H9 (cell line): Measurements from ENCODE around the gene RIMBP2. TPM values are rescaled to one million over a fixed set of nuclear protein-coding genes. Genes with fewer than 3 reads are reported as not detected.
A peak's percentile ranks its signal among the peaks of the same experiment; 100 is the strongest.

ENCODE experiments used
- DNase-seq: peaks from one replicate; pipeline ENCODE4 v3.0.0-alpha.2; 2017
- H2AFZ ChIP-seq: one replicate; pipeline ENCODE4 v1.6.1; 2013; ENCODE audit warnings: mild to moderate bottlenecking, low read length, control low read depth, moderate library complexity
- H2AK5ac ChIP-seq: 2 replicates; pipeline ENCODE4 v1.6.1; 2013; ENCODE audit warnings: low read length, control low read depth, mixed read lengths; ENCODE audit not compliant: insufficient read length
- H2BK120ac ChIP-seq: one replicate; pipeline ENCODE4 v1.6.1; 2013; ENCODE audit warnings: low read depth, mild to moderate bottlenecking, low read length, control low read depth, inconsistent platforms; ENCODE audit not compliant: poor library complexity, severe bottlenecking
- H2BK12ac ChIP-seq: 2 replicates; pipeline ENCODE4 v1.6.1; 2013; ENCODE audit warnings: low read length, control low read depth, mixed read lengths, low read depth; ENCODE audit not compliant: insufficient read length
- H2BK15ac ChIP-seq: 2 replicates; pipeline ENCODE4 v1.6.1; 2013; ENCODE audit warnings: low read depth, low read length, control low read depth
- H2BK20ac ChIP-seq: one replicate; pipeline ENCODE4 v1.6.1; 2013; ENCODE audit warnings: low read depth, mild to moderate bottlenecking, low read length, control low read depth, inconsistent platforms; ENCODE audit not compliant: poor library complexity, severe bottlenecking
- H2BK5ac ChIP-seq: 2 replicates; pipeline ENCODE4 v1.6.1; 2013; ENCODE audit warnings: low read length, control low read depth, mixed read lengths; ENCODE audit not compliant: insufficient read length
- H3K14ac ChIP-seq: 2 replicates; pipeline ENCODE4 v1.6.1; 2013; ENCODE audit warnings: low read length, control low read depth; ENCODE audit not compliant: insufficient read depth
- H3K18ac ChIP-seq: 2 replicates; pipeline ENCODE4 v1.6.1; 2013; ENCODE audit warnings: low read depth, mild to moderate bottlenecking, mixed read lengths, low read length, control low read depth; ENCODE audit not compliant: insufficient read length
- H3K23ac ChIP-seq: 2 replicates; pipeline ENCODE4 v1.6.1; 2013; ENCODE audit warnings: low read length, control low read depth, mixed read lengths, low read depth; ENCODE audit not compliant: insufficient read length
- H3K23me2 ChIP-seq: 2 replicates; pipeline ENCODE4 v1.6.1; 2013; ENCODE audit warnings: low read depth, mild to moderate bottlenecking, mixed read lengths, low read length, control low read depth; ENCODE audit not compliant: insufficient read length, poor library complexity, severe bottlenecking
- H3K27ac ChIP-seq: 2 replicates; pipeline ENCODE4 v1.5.1; 2013; ENCODE audit warnings: low read length, control low read depth, mixed read lengths, low read depth; ENCODE audit not compliant: insufficient read length
- H3K27me3 ChIP-seq: 2 replicates; pipeline ENCODE4 v1.6.1; 2013; ENCODE audit warnings: low read length, control low read depth, inconsistent platforms; ENCODE audit not compliant: insufficient read depth
- H3K4ac ChIP-seq: 2 replicates; pipeline ENCODE4 v1.6.1; 2013; ENCODE audit warnings: low read depth, mild to moderate bottlenecking, control low read depth, inconsistent platforms, low read length, moderate library complexity
- H3K4me1 ChIP-seq: 2 replicates; pipeline ENCODE4 v1.6.1; 2013; ENCODE audit warnings: low read length, control low read depth, inconsistent platforms; ENCODE audit not compliant: insufficient read depth
- H3K4me2 ChIP-seq: 2 replicates; pipeline ENCODE4 v1.6.1; 2013; ENCODE audit warnings: low read length, control low read depth, mixed read lengths; ENCODE audit not compliant: insufficient read length, insufficient read depth
- H3K56ac ChIP-seq: 2 replicates; pipeline ENCODE4 v1.6.1; 2013; ENCODE audit warnings: low read depth, mild to moderate bottlenecking, mixed read lengths, low read length, control low read depth; ENCODE audit not compliant: insufficient read length
- H3K79me1 ChIP-seq: 2 replicates; pipeline ENCODE4 v1.6.1; 2013; ENCODE audit warnings: low read depth, mild to moderate bottlenecking, moderate library complexity, low read length, control low read depth, inconsistent platforms; ENCODE audit not compliant: insufficient read depth, poor library complexity, severe bottlenecking
- H3K79me2 ChIP-seq: 2 replicates; pipeline ENCODE4 v1.6.1; 2013; ENCODE audit warnings: low read length, control low read depth, inconsistent platforms; ENCODE audit not compliant: insufficient read depth
- H3K9ac ChIP-seq: 2 replicates; pipeline ENCODE4 v1.6.1; 2013; ENCODE audit warnings: low read length, control low read depth, mixed read lengths; ENCODE audit not compliant: insufficient read length; ENCODE audit errors: extremely low read depth
- H3K9me3 ChIP-seq: one replicate; pipeline ENCODE4 v1.6.1; 2013; ENCODE audit warnings: low read depth, low read length, inconsistent platforms; ENCODE audit not compliant: control insufficient read depth
- H3T11ph ChIP-seq: one replicate; pipeline ENCODE4 v1.6.1; 2013; ENCODE audit warnings: mild to moderate bottlenecking, low read length, control low read depth, inconsistent platforms
- H4K20me1 ChIP-seq: one replicate; pipeline ENCODE4 v1.6.1; 2013; ENCODE audit not compliant: control insufficient read depth, insufficient read length, insufficient read depth
- H4K5ac ChIP-seq: 2 replicates; pipeline ENCODE4 v1.6.1; 2013; ENCODE audit warnings: low read depth, mild to moderate bottlenecking, mixed read lengths, low read length, control low read depth; ENCODE audit not compliant: insufficient read length
- H4K8ac ChIP-seq: replicated peaks from 2 replicates; pipeline ENCODE4 v1.6.1; 2013; ENCODE audit warnings: low read length, control low read depth, mixed read lengths, low read depth; ENCODE audit not compliant: insufficient read length
- H4K91ac ChIP-seq: 2 replicates; pipeline ENCODE4 v1.6.1; 2013; ENCODE audit warnings: low read depth, mild to moderate bottlenecking, moderate library complexity, mixed read lengths, low read length, control low read depth; ENCODE audit not compliant: insufficient read length
- H3K27ac Mint-ChIP-seq, 3 experiments: 2 replicates in 2 of 3; 3 replicates in 1 of 3; pipeline ENCODE4 v1.8.0; 2020 to 2021; ENCODE audit warnings: mixed read lengths in 3 of 3, mild to moderate bottlenecking in 1 of 3, moderate library complexity in 1 of 3
- H3K27me3 Mint-ChIP-seq: 2 replicates; pipeline ENCODE4 v1.8.0; 2021; ENCODE audit warnings: low read depth, mild to moderate bottlenecking, moderate library complexity, mixed read lengths
- H3K36me3 Mint-ChIP-seq, 3 experiments: 2 replicates in 2 of 3; 3 replicates in 1 of 3; pipeline ENCODE4 v1.8.0; 2020 to 2021; ENCODE audit warnings: low read depth in 3 of 3, mixed read lengths in 3 of 3; ENCODE audit not compliant: insufficient read depth in 1 of 3
- H3K4me1 Mint-ChIP-seq, 2 experiments: 2 replicates each; pipeline ENCODE4 v1.8.0; 2020; ENCODE audit warnings: mixed read lengths in 2 of 2
- H3K4me3 Mint-ChIP-seq, 2 experiments: 2 replicates in 1 of 2; 3 replicates in 1 of 2; pipeline ENCODE4 v1.8.0; 2020 to 2021; ENCODE audit warnings: mild to moderate bottlenecking in 2 of 2, mixed read lengths in 2 of 2, moderate library complexity in 1 of 2
- H3K9me3 Mint-ChIP-seq, 2 experiments: 2 replicates in 1 of 2; 3 replicates in 1 of 2; pipeline ENCODE4 v1.8.0; 2020; ENCODE audit warnings: mild to moderate bottlenecking in 2 of 2, mixed read lengths in 2 of 2, moderate library complexity in 1 of 2
- WGBS: extraction: QIAGEN DNeasy Blood & Tissue Kit; methylation state at CpG from one replicate; pipeline ENCODE4 v1.1.7; 2013; ENCODE audit warnings: missing lambda C conversion rate, low lambda C conversion rate, mixed read lengths; ENCODE audit not compliant: insufficient read length; ENCODE audit errors: extremely low coverage; 5-methylcytosine and 5-hydroxymethylcytosine counted together
- total RNA-seq: library from RNA; stranded (reverse); gene quantifications from 2 replicates; pipeline ENCODE4 v1.2.1, GENCODE V29; 2021
- TF ChIP-seq, protein P1 (sequence below): fragments of 200-600 bp; sonication (generic); conservative IDR thresholded peaks from 3 replicates; pipeline ENCODE4 v1.8.0; 2021; ENCODE audit warnings: antibody characterized with exemption, mild to moderate bottlenecking

Gene RIMBP2
- total RNA-seq, 1 experiment from 2014 or later, result 0.70 TPM

GRCh38 chr12:130703733-130704375 is 12.2 kb downstream of the RIMBP2 start:
- Histone ChIP-seq H3K4ac (no peak overlapping the region), H3K23me2 (no peaks in the 10 kb centered on the region), H3K4me1 (no peaks in the 10 kb centered on the region), H3K27ac (no peak overlapping the region), H3K9me3 (no peaks in the 10 kb centered on the region), H2AFZ (no peak overlapping the region), H3T11ph (no peak overlapping the region), H3K4me2 (no peak overlapping the region), H2BK15ac (no peak overlapping the region), H4K91ac (no peak overlapping the region), H2BK5ac (no peak overlapping the region), H2BK12ac (no peak overlapping the region), H2AK5ac (no peak overlapping the region), H3K56ac (no peak overlapping the region), H4K8ac (no peak overlapping the region), H3K9ac (no peak overlapping the region), H3K79me1 (no peaks in the 10 kb centered on the region), H3K79me2 (no peaks in the 10 kb centered on the region), H3K23ac (no peak overlapping the region), H3K14ac (no peak overlapping the region), H3K18ac (no peak overlapping the region), H4K20me1 (no peaks in the 10 kb centered on the region), H2BK20ac (no peak overlapping the region), H3K27me3 (no peaks in the 10 kb centered on the region), H4K5ac (no peak overlapping the region), H2BK120ac (no peak overlapping the region)
- no CpG with 5 or more reads among the region's 15 CpGs for WGBS
- DNase-seq, result peak; percentile 18
- peaks cover 0 to 1% of the 10 kb centered on the region in 2 experiments; a peak in 2 of 5 replicates for H3K9me3 Mint-ChIP-seq
- TF ChIP-seq, protein P1, sequence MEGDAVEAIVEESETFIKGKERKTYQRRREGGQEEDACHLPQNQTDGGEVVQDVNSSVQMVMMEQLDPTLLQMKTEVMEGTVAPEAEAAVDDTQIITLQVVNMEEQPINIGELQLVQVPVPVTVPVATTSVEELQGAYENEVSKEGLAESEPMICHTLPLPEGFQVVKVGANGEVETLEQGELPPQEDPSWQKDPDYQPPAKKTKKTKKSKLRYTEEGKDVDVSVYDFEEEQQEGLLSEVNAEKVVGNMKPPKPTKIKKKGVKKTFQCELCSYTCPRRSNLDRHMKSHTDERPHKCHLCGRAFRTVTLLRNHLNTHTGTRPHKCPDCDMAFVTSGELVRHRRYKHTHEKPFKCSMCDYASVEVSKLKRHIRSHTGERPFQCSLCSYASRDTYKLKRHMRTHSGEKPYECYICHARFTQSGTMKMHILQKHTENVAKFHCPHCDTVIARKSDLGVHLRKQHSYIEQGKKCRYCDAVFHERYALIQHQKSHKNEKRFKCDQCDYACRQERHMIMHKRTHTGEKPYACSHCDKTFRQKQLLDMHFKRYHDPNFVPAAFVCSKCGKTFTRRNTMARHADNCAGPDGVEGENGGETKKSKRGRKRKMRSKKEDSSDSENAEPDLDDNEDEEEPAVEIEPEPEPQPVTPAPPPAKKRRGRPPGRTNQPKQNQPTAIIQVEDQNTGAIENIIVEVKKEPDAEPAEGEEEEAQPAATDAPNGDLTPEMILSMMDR, result no peak
- H3K36me3 Mint-ChIP-seq, result no peaks in the 10 kb centered on the region
- H3K27ac Mint-ChIP-seq, result no peak overlapping the region
- peaks cover 7 to 19% of the 10 kb centered on the region in 2 experiments for H3K4me1 Mint-ChIP-seq
- H3K27me3 Mint-ChIP-seq, result peaks cover 28% of the 10 kb centered on the region
- no peak overlapping the region for H3K4me3 Mint-ChIP-seq
